Measurements from ENCODE around the gene UNC5B.

DNA sequence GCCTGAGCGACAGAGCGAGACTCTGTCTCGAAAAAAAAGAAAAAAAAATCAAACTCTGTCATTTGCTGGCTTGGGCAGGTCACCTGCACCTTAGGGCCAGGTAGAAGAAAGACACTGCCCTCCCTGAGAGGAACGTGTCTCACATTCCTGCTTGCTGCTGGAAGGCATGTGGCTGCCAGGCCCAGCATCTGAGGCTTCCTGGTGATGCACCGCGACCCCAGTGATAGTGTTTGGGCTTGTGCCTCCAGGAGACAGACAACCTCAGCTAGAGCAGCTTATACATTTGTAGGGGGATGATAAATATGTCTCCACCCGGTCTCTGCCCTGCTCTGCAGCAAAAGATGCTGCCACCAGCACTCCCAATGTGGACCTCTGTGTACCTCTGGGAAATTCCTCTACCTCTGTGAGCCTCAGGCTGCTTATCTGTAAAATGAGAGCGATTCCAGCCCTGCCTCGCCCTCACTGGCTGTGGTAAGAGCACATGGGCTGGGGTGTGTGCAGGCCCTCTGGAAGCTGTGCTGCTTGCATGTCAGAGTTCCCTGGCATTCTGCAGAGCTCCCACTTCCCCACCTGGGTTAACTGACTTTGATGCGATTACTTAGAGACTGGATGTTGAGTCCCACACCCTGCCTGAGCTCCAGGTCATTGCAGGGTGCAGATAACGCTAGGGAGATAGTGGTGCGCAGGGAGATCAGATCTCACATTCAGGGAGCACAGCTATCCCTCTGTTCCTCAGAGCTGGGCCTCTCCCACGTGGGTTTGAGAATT, 126.5 kb downstream of the UNC5B start:
- no peak for TF ChIP-seq POLR2A (IDR thresholded peaks at IDR 0.05; ENCODE audit: low read length)
- TF ChIP-seq GATA1 (IDR thresholded peaks at IDR 0.05; ENCODE audit: low read depth, low read length) = no peak
